Inflammatory macrophage treated with lipopolysaccharide for 4 hours (primary cell): Measurements from ENCODE around the gene OR9A4.
"Not testable (repeated sequence)": the region's sequence is repeated elsewhere in the genome, so short reads cannot be mapped to it uniquely, and the experiment has no call there.

Source experiments
- DNase-seq: peaks from one replicate; pipeline ENCODE4 v3.0.0-alpha.2; 2020

OR9A4 gene

GRCh38 chr7:141916099-141916498 is at the start of gene OR9A4:
OR9A4 (plus strand) TSS chr7:141916399; CDS start chr7:141918876, 2,477 bp downstream.
- DNase-seq = no peak

- peak; percentile 6 for DNase-seq
These were observed 49.2 kb upstream of the OR9A4 start for GRCh38 chr7:141866974-141867373.

- DNase-seq = no peak
These were observed 43.3 kb upstream of the OR9A4 start for GRCh38 chr7:141872931-141873330.

GRCh38 chr7:141874787-141875186 is 41.4 kb upstream of the OR9A4 start:
- peak; percentile 81 for DNase-seq

- DNase-seq = no peak
These were observed 40.7 kb upstream of the OR9A4 start for GRCh38 chr7:141875453-141875852.

- no peak for DNase-seq
These were observed 39.8 kb upstream of the OR9A4 start for GRCh38 chr7:141876371-141876770.

- no peak for DNase-seq
These were observed 38.8 kb upstream of the OR9A4 start for GRCh38 chr7:141877365-141877764.

GRCh38 chr7:141880960-141881359 is 35.2 kb upstream of the OR9A4 start:
- no peak for DNase-seq

GRCh38 chr7:141884539-141885225 is 31.5 kb upstream of the OR9A4 start:
- peak; percentile 92 for DNase-seq

- peak; percentile 95 for DNase-seq
These were observed 26.9 kb upstream of the OR9A4 start for GRCh38 chr7:141889321-141889720.

- peak; percentile 43 for DNase-seq
These were observed 24.9 kb upstream of the OR9A4 start for GRCh38 chr7:141891336-141891735.

GRCh38 chr7:141899366-141899765 is 16.8 kb upstream of the OR9A4 start:
- not testable (repeated sequence) for DNase-seq

GRCh38 chr7:141906285-141906684 is 9.9 kb upstream of the OR9A4 start:
- DNase-seq = no peak

GRCh38 chr7:141911391-141911790 is 4.8 kb upstream of the OR9A4 start:
- DNase-seq = peak; percentile 52

GRCh38 chr7:141915565-141915964 is 634 bp upstream of the OR9A4 start:
- DNase-seq = no peak

- DNase-seq = no peak
These were observed 4.1 kb downstream of the OR9A4 start for GRCh38 chr7:141920281-141920680.

GRCh38 chr7:141928146-141928844 is 12.1 kb downstream of the OR9A4 start:
- peak; percentile 55 for DNase-seq

GRCh38 chr7:141928845-141929195 is 12.6 kb downstream of the OR9A4 start:
- no peak for DNase-seq

GRCh38 chr7:141930211-141930610 is 14.0 kb downstream of the OR9A4 start:
- no peak for DNase-seq

- no peak for DNase-seq
These were observed 24.9 kb downstream of the OR9A4 start for GRCh38 chr7:141941075-141941474.

GRCh38 chr7:141943846-141944245 is 27.6 kb downstream of the OR9A4 start:
- peak; percentile 73 for DNase-seq

GRCh38 chr7:141944811-141945210 is 28.6 kb downstream of the OR9A4 start:
- peak; percentile 83 for DNase-seq

GRCh38 chr7:141945356-141945755 is 29.2 kb downstream of the OR9A4 start:
- DNase-seq = peak; percentile 97

GRCh38 chr7:141946796-141947195 is 30.6 kb downstream of the OR9A4 start, which contains the start of gene CLEC5A:
CLEC5A (minus strand) TSS chr7:141946974; CDS start chr7:141946292, 682 bp downstream.
- peak; percentile 68 for DNase-seq
